H1 (cell line): Measurements from ENCODE around the gene FCHO1. TPM values are rescaled to one million over a fixed set of nuclear protein-coding genes. Genes with fewer than 3 reads are reported as not detected.

ENCODE experiments used
- polyA plus RNA-seq, 7 experiments: library from polyadenylated mRNA; depleted of rRNA in 3 of 7; stranded (reverse) in 5 of 7; unstranded in 2 of 7; fragments of >200 nt in 5 of 7; fragments of 200-250 nt in 2 of 7; gene quantifications; 1 replicate in 5 of 7; 2 replicates in 1 of 7; 4 replicates in 1 of 7; pipeline versions ENCODE4 v1.2.1 to v1.2.3, GENCODE V29; 2011 to 2013; ENCODE audit warnings: missing spikeins in 2 of 7, mixed read lengths in 2 of 7
- total RNA-seq: library from RNA; stranded (reverse); fragmentation: NEBNext Ultra II Directional; extraction: Animal tissue kit (Norgen Biotek cat#: 25700); gene quantifications from 2 replicates; pipeline ENCODE4 v1.2.1, GENCODE V29; 2021
- TF ChIP-seq, protein P1 (sequence below): fragments of 300-600 bp; sonication (generic); IDR thresholded peaks from 2 replicates; pipeline ENCODE4 v1.7.1; 2012; ENCODE audit warnings: low read length, moderate library complexity, mild to moderate bottlenecking, inconsistent platforms; ENCODE audit not compliant: insufficient replicate concordance

Gene FCHO1
- total and polyA plus RNA-seq, 2 of the 8 experiments (the other 6 are each of a cell fraction or from before 2014, with no cell fraction given): 13.0 to 25.9 TPM

DNA sequence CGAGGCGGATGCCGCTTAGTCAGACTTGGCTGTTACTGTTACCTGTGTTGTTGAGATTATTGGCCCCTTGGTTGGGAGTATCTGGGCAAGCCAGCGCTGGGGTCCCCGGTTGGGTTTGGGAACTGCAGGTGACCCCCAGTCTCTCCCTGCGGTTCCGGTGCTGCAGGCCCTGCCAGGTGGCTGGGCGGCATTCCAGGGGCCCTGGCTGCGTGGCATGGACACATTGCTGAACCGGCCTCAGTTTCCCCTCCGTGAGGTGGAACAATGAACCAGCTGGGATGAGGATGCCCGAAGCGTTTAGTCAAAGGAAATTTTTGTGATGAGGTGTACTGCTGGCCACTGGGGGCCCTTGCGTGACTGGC lies 44.2 kb downstream of the FCHO1 start (continued):
- TF ChIP-seq, protein P1, sequence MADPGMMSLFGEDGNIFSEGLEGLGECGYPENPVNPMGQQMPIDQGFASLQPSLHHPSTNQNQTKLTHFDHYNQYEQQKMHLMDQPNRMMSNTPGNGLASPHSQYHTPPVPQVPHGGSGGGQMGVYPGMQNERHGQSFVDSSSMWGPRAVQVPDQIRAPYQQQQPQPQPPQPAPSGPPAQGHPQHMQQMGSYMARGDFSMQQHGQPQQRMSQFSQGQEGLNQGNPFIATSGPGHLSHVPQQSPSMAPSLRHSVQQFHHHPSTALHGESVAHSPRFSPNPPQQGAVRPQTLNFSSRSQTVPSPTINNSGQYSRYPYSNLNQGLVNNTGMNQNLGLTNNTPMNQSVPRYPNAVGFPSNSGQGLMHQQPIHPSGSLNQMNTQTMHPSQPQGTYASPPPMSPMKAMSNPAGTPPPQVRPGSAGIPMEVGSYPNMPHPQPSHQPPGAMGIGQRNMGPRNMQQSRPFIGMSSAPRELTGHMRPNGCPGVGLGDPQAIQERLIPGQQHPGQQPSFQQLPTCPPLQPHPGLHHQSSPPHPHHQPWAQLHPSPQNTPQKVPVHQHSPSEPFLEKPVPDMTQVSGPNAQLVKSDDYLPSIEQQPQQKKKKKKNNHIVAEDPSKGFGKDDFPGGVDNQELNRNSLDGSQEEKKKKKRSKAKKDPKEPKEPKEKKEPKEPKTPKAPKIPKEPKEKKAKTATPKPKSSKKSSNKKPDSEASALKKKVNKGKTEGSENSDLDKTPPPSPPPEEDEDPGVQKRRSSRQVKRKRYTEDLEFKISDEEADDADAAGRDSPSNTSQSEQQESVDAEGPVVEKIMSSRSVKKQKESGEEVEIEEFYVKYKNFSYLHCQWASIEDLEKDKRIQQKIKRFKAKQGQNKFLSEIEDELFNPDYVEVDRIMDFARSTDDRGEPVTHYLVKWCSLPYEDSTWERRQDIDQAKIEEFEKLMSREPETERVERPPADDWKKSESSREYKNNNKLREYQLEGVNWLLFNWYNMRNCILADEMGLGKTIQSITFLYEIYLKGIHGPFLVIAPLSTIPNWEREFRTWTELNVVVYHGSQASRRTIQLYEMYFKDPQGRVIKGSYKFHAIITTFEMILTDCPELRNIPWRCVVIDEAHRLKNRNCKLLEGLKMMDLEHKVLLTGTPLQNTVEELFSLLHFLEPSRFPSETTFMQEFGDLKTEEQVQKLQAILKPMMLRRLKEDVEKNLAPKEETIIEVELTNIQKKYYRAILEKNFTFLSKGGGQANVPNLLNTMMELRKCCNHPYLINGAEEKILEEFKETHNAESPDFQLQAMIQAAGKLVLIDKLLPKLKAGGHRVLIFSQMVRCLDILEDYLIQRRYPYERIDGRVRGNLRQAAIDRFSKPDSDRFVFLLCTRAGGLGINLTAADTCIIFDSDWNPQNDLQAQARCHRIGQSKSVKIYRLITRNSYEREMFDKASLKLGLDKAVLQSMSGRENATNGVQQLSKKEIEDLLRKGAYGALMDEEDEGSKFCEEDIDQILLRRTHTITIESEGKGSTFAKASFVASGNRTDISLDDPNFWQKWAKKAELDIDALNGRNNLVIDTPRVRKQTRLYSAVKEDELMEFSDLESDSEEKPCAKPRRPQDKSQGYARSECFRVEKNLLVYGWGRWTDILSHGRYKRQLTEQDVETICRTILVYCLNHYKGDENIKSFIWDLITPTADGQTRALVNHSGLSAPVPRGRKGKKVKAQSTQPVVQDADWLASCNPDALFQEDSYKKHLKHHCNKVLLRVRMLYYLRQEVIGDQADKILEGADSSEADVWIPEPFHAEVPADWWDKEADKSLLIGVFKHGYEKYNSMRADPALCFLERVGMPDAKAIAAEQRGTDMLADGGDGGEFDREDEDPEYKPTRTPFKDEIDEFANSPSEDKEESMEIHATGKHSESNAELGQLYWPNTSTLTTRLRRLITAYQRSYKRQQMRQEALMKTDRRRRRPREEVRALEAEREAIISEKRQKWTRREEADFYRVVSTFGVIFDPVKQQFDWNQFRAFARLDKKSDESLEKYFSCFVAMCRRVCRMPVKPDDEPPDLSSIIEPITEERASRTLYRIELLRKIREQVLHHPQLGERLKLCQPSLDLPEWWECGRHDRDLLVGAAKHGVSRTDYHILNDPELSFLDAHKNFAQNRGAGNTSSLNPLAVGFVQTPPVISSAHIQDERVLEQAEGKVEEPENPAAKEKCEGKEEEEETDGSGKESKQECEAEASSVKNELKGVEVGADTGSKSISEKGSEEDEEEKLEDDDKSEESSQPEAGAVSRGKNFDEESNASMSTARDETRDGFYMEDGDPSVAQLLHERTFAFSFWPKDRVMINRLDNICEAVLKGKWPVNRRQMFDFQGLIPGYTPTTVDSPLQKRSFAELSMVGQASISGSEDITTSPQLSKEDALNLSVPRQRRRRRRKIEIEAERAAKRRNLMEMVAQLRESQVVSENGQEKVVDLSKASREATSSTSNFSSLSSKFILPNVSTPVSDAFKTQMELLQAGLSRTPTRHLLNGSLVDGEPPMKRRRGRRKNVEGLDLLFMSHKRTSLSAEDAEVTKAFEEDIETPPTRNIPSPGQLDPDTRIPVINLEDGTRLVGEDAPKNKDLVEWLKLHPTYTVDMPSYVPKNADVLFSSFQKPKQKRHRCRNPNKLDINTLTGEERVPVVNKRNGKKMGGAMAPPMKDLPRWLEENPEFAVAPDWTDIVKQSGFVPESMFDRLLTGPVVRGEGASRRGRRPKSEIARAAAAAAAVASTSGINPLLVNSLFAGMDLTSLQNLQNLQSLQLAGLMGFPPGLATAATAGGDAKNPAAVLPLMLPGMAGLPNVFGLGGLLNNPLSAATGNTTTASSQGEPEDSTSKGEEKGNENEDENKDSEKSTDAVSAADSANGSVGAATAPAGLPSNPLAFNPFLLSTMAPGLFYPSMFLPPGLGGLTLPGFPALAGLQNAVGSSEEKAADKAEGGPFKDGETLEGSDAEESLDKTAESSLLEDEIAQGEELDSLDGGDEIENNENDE: no peak
